Hepatocyte (in vitro differentiated cells): ENCODE measurements around the gene TMEM225B. TPM values are rescaled to one million over a fixed set of nuclear protein-coding genes. Genes with fewer than 3 reads are reported as not detected.

ENCODE experiments used
- DNase-seq: peaks from one replicate; pipeline ENCODE4 v3.0.0-alpha.2; 2016; ENCODE audit warnings: low spot score
- H2AFZ ChIP-seq: fragments of 200-600 bp; sonication (generic); 2 replicates; pipeline ENCODE4 v1.6.0; 2016; ENCODE audit warnings: antibody characterized with exemption, mild to moderate bottlenecking
- H3K27ac ChIP-seq: fragments of 200-600 bp; sonication (generic); 2 replicates; pipeline ENCODE4 v1.5.1; 2016; ENCODE audit warnings: mild to moderate bottlenecking
- H3K27me3 ChIP-seq: fragments of 200-600 bp; sonication (generic); 2 replicates; pipeline ENCODE4 v1.6.1; 2016
- H3K36me3 ChIP-seq: fragments of 200-600 bp; sonication (generic); replicated peaks from 2 replicates; pipeline ENCODE4 v1.5.1; 2016; ENCODE audit warnings: low read depth; ENCODE audit not compliant: insufficient read depth
- H3K4me1 ChIP-seq: fragments of 200-600 bp; sonication (generic); 2 replicates; pipeline ENCODE4 v1.5.1; 2016; ENCODE audit warnings: mild to moderate bottlenecking, moderate library complexity; ENCODE audit not compliant: insufficient read depth
- H3K4me2 ChIP-seq: fragments of 200-600 bp; sonication (generic); 2 replicates; pipeline ENCODE4 v1.6.0; 2016
- H3K4me3 ChIP-seq: fragments of 200-600 bp; sonication (generic); 2 replicates; pipeline ENCODE4 v1.5.1; 2016; ENCODE audit warnings: mild to moderate bottlenecking
- H3K79me2 ChIP-seq: fragments of 200-600 bp; sonication (generic); 2 replicates; pipeline ENCODE4 v1.6.0; 2017; ENCODE audit warnings: mild to moderate bottlenecking
- H3K9me2 ChIP-seq: fragments of 200-600 bp; sonication (generic); replicated peaks from 2 replicates; pipeline ENCODE4 v1.6.0; 2017; ENCODE audit warnings: mild to moderate bottlenecking; ENCODE audit not compliant: insufficient read depth
- H3K9me3 ChIP-seq: fragments of 200-600 bp; sonication (generic); 2 replicates; pipeline ENCODE4 v1.5.1; 2016; ENCODE audit warnings: low read depth, mild to moderate bottlenecking
- H4K20me1 ChIP-seq: fragments of 200-600 bp; sonication (generic); 2 replicates; pipeline ENCODE4 v1.6.0; 2016; ENCODE audit warnings: mild to moderate bottlenecking; ENCODE audit not compliant: insufficient read depth, poor library complexity, severe bottlenecking
- CTCF ChIP-seq: fragments of 200-600 bp; sonication (generic); IDR thresholded peaks from 2 replicates; pipeline ENCODE4 v1.5.1; 2016; ENCODE audit warnings: antibody characterized with exemption, mild to moderate bottlenecking; ENCODE audit not compliant: poor library complexity
- EZH2 ChIP-seq: fragments of 200-600 bp; sonication (generic); IDR thresholded peaks from 2 replicates; pipeline ENCODE4 v1.6.1; 2016; ENCODE audit warnings: antibody characterized with exemption, mild to moderate bottlenecking, borderline replicate concordance
- EZH2phosphoT487 ChIP-seq: fragments of 200-600 bp; sonication (generic); IDR thresholded peaks from one replicate; pipeline ENCODE4 v1.6.1; 2018; ENCODE audit warnings: antibody characterized with exemption, mild to moderate bottlenecking, low read depth, moderate library complexity; ENCODE audit not compliant: unreplicated experiment, severe bottlenecking
- whole genome bisulfite sequencing: methylation state at CpG from one replicate; pipeline ENCODE4 v1.1.6; 2016; ENCODE audit warnings: low lambda C conversion rate; ENCODE audit errors: missing lambda C conversion rate; 5-methylcytosine and 5-hydroxymethylcytosine counted together
- polyA plus RNA-seq: library from polyadenylated mRNA; unstranded; fragments of >200 nt; fragmentation: Nextera tagmentation; extraction: Ambion mirVana; gene quantifications from 2 replicates; pipeline ENCODE4 v1.2.1, GENCODE V29; 2016
- total RNA-seq: library from RNA; depleted of rRNA; stranded (reverse); fragments of >200 nt; gene quantifications from 2 replicates; pipeline ENCODE4 v1.2.3, GENCODE V29; 2014

TMEM225B gene
- total and polyA plus RNA-seq, 2 experiments from 2014 or later = 0.12 to 0.20 TPM

- Histone ChIP-seq H2AFZ (peak within 1 kb of the TSS; percentile 82), H3K9me2 (no peaks in the 10 kb centered on the region), H4K20me1 (no peaks in the 10 kb centered on the region), H3K36me3 (no peaks in the 10 kb centered on the region), H3K27ac (peak within 1 kb of the TSS; percentile 99), H3K9me3 (no peaks in the 10 kb centered on the region), H3K27me3 (no peaks in the 10 kb centered on the region), H3K4me3 (peak within 1 kb of the TSS; percentile 64), H3K4me1 (peaks cover 27% of the 10 kb centered on the region), H3K79me2 (peaks cover 65% of the 10 kb centered on the region), H3K4me2 (peak within 1 kb of the TSS; percentile 83)
- DNase-seq = peak; percentile 93
- 1% methylated on average over 68 of the region's 73 CpGs for whole genome bisulfite sequencing
- no peak for TF ChIP-seq EZH2phosphoT487
- no peak for TF ChIP-seq EZH2
- no peak for TF ChIP-seq CTCF
Measured at GRCh38 chr7:99558306-99559174, 39.5 kb upstream of the TMEM225B start, which contains the start of gene ZNF655. ZNF655 (plus strand) TSS chr7:99558642; CDS start chr7:99560560, 1,918 bp downstream.

- 26% methylated on average over 30 of the region's 31 CpGs for WGBS
- H3K9me2 ChIP-seq = no peaks in the 10 kb centered on the region
- TF ChIP-seq EZH2 (no peak), CTCF (no peak), EZH2phosphoT487 (no peak)
- H3K79me2 ChIP-seq = peaks cover 73% of the 10 kb centered on the region
- H3K36me3 ChIP-seq = no peaks in the 10 kb centered on the region
- no peak for DNase-seq
- H3K27ac ChIP-seq = peak overlapping the region; percentile 99
- H3K4me3 ChIP-seq = peak overlapping the region; percentile 64
- no peaks in the 10 kb centered on the region for H3K9me3 ChIP-seq
- H2AFZ ChIP-seq = peak overlapping the region; percentile 20
- no peaks in the 10 kb centered on the region for H3K27me3 ChIP-seq
- H4K20me1 ChIP-seq = no peaks in the 10 kb centered on the region
- H3K4me1 ChIP-seq = peaks cover 27% of the 10 kb centered on the region
- peak overlapping the region; percentile 83 for H3K4me2 ChIP-seq
Measured at GRCh38 chr7:99559175-99559915, 38.7 kb upstream of the TMEM225B start.

- no peak for DNase-seq
- H3K36me3 ChIP-seq = no peaks in the 10 kb centered on the region
- peaks cover 4% of the 10 kb centered on the region for H4K20me1 ChIP-seq
- H3K4me2 ChIP-seq = peak overlapping the region; percentile 83
- H3K79me2 ChIP-seq = peaks cover 86% of the 10 kb centered on the region
- H3K9me3 ChIP-seq = no peaks in the 10 kb centered on the region
- no peaks in the 10 kb centered on the region for H3K9me2 ChIP-seq
- H2AFZ ChIP-seq = no peak overlapping the region
- peaks cover 27% of the 10 kb centered on the region for H3K4me1 ChIP-seq
- 91% methylated on average over 7 of the region's 7 CpGs for WGBS
- peak overlapping the region; percentile 99 for H3K27ac ChIP-seq
- no peaks in the 10 kb centered on the region for H3K27me3 ChIP-seq
- TF ChIP-seq EZH2 (no peak), CTCF (no peak), EZH2phosphoT487 (no peak)
- H3K4me3 ChIP-seq = no peak overlapping the region
Measured at GRCh38 chr7:99560834-99561736, 37.0 kb upstream of the TMEM225B start.
